Measurements from ENCODE around the gene ELMOD3. TPM values are rescaled to one million over a fixed set of nuclear protein-coding genes. Genes with fewer than 3 reads are reported as not detected.

Gene ELMOD3
- 19.2 and 25.4 TPM in 2 replicates for total RNA-seq

DNA sequence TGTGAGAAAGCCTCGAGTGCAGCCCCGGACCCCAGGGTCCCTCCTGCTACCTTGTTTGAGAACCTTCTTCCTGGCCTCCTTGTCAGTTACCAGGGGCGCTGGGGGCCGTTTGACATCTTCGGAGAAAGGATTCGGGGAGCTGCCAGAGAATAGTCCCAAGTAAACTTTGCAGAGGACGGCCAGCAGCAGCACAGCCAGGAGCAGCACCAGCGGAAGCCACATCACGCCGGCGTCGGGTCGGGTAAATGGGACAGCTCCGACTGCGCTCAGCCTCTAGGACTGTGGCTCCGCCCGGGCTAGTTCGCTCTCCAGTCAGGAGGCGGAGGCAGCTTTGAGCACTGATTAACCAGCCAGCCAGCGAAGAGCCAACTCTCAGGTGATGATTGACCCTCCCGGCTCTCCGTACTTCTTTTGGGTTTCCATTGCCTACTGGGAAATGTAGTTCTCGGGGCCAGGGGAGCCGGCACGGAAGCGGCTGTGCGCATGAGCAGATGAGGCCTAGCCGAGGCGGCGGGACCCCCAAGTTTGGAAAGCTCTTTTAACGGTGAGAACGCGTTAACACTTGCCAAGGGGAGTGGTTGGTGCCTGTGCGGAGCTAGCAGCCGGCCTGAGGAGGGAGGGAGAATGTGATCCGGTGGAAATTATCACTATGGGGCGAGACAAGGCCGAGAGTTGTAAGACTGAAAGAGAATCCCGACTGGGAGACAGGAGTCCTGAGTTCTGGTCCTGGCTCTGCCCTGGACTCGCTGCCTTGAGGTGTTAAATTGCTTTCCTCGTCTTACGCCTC is at the start of gene ELMOD3, which contains the start of gene RETSAT:
ELMOD3 (plus strand) TSS at position 484 of the 787 bp plus-strand sequence. CDS start 2,430 bp downstream, outside the sequence.
RETSAT (minus strand) TSS at position 243 of the 787 bp plus-strand sequence; CDS start at position 222, 21 bp downstream.
- intact Hi-C loops (cut with micrococcal nuclease) = loop anchor here (1.0 to 5.0 kb wide), 10 partner anchors 26 to 1088 kb away; partner anchors contain the start of genes CAPG, GGCX, KDM3A and MAT2A
- H3K4me1 Mint-ChIP-seq = peaks cover 48% of the 10 kb centered on the region
- ATAC-seq (ENCODE audit: low read depth) (peak; percentile 99), DNase-seq (peak; percentile 84)
- peak within 1 kb of the TSS; percentile 99 for H3K27ac Mint-ChIP-seq
- H3K36me3 Mint-ChIP-seq (ENCODE audit: low read depth) = peaks cover 49% of the 10 kb centered on the region
- H3K9me3 Mint-ChIP-seq = no peaks in the 10 kb centered on the region
- peak within 1 kb of the TSS; percentile 100 for H3K4me3 Mint-ChIP-seq
- ChIA-PET POLR2A (interaction anchor here (0.5 to 4.2 kb wide), 29 partner anchors 9 to 262 kb away, joined by 3 to 93 read pairs (median 6); partner anchors contain the start of genes C2orf68, GGCX, MAT2A and RNF181), CTCF (interaction anchor here (0.9 to 1.4 kb wide), 6 partner anchors 38 to 351 kb away, joined by 3 to 6 read pairs (median 4); partner anchors contain the start of gene SH2D6)
- TF ChIP-seq, protein P1, sequence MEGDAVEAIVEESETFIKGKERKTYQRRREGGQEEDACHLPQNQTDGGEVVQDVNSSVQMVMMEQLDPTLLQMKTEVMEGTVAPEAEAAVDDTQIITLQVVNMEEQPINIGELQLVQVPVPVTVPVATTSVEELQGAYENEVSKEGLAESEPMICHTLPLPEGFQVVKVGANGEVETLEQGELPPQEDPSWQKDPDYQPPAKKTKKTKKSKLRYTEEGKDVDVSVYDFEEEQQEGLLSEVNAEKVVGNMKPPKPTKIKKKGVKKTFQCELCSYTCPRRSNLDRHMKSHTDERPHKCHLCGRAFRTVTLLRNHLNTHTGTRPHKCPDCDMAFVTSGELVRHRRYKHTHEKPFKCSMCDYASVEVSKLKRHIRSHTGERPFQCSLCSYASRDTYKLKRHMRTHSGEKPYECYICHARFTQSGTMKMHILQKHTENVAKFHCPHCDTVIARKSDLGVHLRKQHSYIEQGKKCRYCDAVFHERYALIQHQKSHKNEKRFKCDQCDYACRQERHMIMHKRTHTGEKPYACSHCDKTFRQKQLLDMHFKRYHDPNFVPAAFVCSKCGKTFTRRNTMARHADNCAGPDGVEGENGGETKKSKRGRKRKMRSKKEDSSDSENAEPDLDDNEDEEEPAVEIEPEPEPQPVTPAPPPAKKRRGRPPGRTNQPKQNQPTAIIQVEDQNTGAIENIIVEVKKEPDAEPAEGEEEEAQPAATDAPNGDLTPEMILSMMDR (IDR thresholded peaks at IDR 0.05) = no peak
- no peaks in the 10 kb centered on the region for H3K27me3 Mint-ChIP-seq

DNA sequence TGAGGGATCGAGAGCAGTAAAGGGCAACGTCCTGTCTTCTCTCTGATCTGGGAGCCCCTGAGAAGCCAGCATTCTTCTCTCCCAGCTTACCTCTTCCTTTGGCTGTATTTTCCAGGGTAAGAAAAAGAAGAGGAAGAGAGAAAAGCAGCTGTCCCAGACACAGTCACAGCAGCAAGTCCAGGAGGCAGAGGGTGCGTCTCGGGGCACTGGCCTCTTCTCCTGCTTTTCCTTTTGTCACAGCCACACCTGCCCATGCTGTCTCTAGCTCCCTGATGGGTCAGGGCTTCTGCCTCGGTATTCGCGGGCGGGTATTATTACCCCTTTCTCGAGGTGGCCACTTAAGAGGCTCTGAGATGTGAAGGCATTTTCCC is 47.1 kb upstream of the ELMOD3 start:
- Mint-ChIP-seq H3K36me3 (ENCODE audit: low read depth) (peaks cover 5% of the 10 kb centered on the region), H3K4me1 (peaks cover 25% of the 10 kb centered on the region), H3K9me3 (no peaks in the 10 kb centered on the region), H3K4me3 (no peak overlapping the region), H3K27ac (peak overlapping the region; percentile 64), H3K27me3 (peaks cover 8% of the 10 kb centered on the region)
- ChIA-PET POLR2A (interaction anchor here (3.5 kb wide), 1 partner anchor 20 kb away, joined by 30 read pairs; the partner anchor contains the start of gene TGOLN2), CTCF (no interaction called here)
- DNase-seq = no peak
- TF ChIP-seq, protein P1 (IDR thresholded peaks at IDR 0.05) = no peak
- ATAC-seq (ENCODE audit: low read depth) = no peak
- intact Hi-C loops (cut with micrococcal nuclease) = no loop called here

DNA sequence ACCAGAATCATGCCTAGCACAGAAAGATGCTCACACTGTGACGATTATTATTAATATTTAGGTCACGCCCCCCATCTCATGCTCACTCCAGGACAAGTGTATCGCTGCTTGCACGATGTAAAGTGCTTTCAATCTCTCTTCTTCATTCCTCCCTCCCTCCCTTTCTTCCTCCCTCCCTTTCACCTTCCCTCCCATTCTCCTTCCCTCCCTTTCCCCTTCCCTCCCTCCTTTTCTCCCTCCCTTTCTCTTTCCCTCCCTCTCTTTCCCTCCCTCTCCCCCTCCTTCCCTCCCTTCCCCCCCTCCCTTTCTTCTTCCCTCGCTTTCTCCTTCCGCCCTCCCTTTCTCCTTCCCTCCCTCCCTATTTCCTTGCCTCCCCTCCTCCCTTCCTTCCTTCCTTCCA is 46.4 kb upstream of the ELMOD3 start:
- Mint-ChIP-seq H3K27me3 (peaks cover 7% of the 10 kb centered on the region), H3K4me3 (no peak overlapping the region), H3K36me3 (ENCODE audit: low read depth) (peaks cover 6% of the 10 kb centered on the region), H3K27ac (no peak overlapping the region), H3K4me1 (peaks cover 25% of the 10 kb centered on the region), H3K9me3 (no peaks in the 10 kb centered on the region)
- ChIA-PET POLR2A (interaction anchor here (3.5 kb wide), 1 partner anchor 19 kb away, joined by 30 read pairs; the partner anchor contains the start of gene TGOLN2), CTCF (interaction anchor here (1.9 to 2.5 kb wide), 2 partner anchors 8 to 244 kb away, joined by 5 to 12 read pairs; no protein-coding TSS in a partner anchor)
- intact Hi-C loops (cut with micrococcal nuclease) = no loop called here
- ATAC-seq (ENCODE audit: low read depth) = no peak
- DNase-seq = no peak
- TF ChIP-seq, protein P1 (IDR thresholded peaks at IDR 0.05) = no peak

DNA sequence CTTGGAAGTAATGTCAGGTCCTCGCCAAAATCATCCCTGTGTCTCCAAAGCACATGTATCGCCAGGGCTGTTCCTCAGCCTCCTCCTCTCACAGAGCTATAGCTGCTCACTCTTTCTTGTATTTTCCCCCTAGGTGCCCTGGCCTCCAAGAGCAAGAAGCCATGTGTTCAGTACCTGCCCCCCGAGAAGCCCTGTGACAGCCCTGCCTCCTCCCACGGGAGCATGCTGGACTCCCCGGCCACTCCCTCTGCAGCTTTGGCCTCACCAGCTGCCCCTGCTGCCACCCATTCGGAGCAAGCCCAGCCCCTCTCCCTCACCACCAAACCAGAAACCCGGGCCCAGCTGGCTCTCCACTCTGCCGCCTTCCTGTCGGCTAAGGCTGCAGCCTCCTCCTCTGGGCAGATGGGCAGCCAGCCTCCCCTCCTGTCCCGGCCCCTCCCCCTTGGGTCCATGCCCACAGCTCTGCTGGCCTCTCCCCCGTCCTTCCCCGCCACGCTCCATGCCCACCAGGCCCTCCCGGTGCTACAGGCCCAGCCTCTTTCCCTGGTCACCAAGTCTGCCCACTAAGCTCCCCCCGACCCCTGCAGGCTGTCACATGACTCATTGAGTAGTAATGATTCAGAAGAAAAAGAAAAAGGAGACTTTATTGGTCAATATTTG is 45.5 kb upstream of the ELMOD3 start:
- ChIA-PET CTCF (interaction anchor here (1.9 to 2.5 kb wide), 2 partner anchors 9 to 243 kb away, joined by 5 to 12 read pairs; no protein-coding TSS in a partner anchor), POLR2A (interaction anchor here (1.0 to 3.5 kb wide), 2 partner anchors 18 to 230 kb away, joined by 3 to 30 read pairs; partner anchors contain the start of genes MAT2A and TGOLN2)
- peaks cover 25% of the 10 kb centered on the region for H3K4me1 Mint-ChIP-seq
- intact Hi-C loops (cut with micrococcal nuclease) = no loop called here
- DNase-seq = no peak
- TF ChIP-seq, protein P1 (IDR thresholded peaks at IDR 0.05) = no peak
- H3K4me3 Mint-ChIP-seq = peak overlapping the region; percentile 58
- H3K27me3 Mint-ChIP-seq = peaks cover 5% of the 10 kb centered on the region
- peak overlapping the region; percentile 75 for H3K27ac Mint-ChIP-seq
- peaks cover 14% of the 10 kb centered on the region for H3K36me3 Mint-ChIP-seq (ENCODE audit: low read depth)
- H3K9me3 Mint-ChIP-seq = no peaks in the 10 kb centered on the region
- peak; percentile 33 for ATAC-seq (ENCODE audit: low read depth)
